Neural crest cell (in vitro differentiated cells): ENCODE results near the gene NPVF. TPM values are rescaled to one million over a fixed set of nuclear protein-coding genes. Genes with fewer than 3 reads are reported as not detected.

Source experiments
- DNase-seq: peaks from one replicate; pipeline ENCODE4 v3.0.0; 2021; ENCODE audit warnings: low read depth, mixed read lengths, low spot score
- H3K27ac Mint-ChIP-seq: one replicate; pipeline ENCODE4 v1.8.0; 2021; ENCODE audit warnings: mild to moderate bottlenecking, mixed read lengths; ENCODE audit not compliant: unreplicated experiment
- H3K27me3 Mint-ChIP-seq: 2 replicates; pipeline ENCODE4 v1.8.0; 2021; ENCODE audit warnings: low read depth, mild to moderate bottlenecking, mixed read lengths
- H3K36me3 Mint-ChIP-seq: 2 replicates; pipeline ENCODE4 v1.8.0; 2021; ENCODE audit warnings: low read depth, mild to moderate bottlenecking, mixed read lengths
- H3K4me1 Mint-ChIP-seq: 2 replicates; pipeline ENCODE4 v1.8.0; 2021; ENCODE audit warnings: mixed read lengths
- H3K4me3 Mint-ChIP-seq: one replicate; pipeline ENCODE4 v1.8.0; 2021; ENCODE audit warnings: mild to moderate bottlenecking, mixed read lengths
- H3K9me3 Mint-ChIP-seq: 2 replicates; pipeline ENCODE4 v1.8.0; 2021; ENCODE audit warnings: mixed read lengths
- total RNA-seq: library from RNA; stranded (reverse); gene quantifications from 2 replicates; pipeline ENCODE4 v1.2.1, GENCODE V29; 2021
- TF ChIP-seq, protein P1 (sequence below): fragments of 200-600 bp; sonication (generic); conservative IDR thresholded peaks from 2 replicates; pipeline ENCODE4 v1.5.0; 2021; ENCODE audit warnings: antibody characterized with exemption, mild to moderate bottlenecking

NPVF gene
- total RNA-seq, 1 donor from 2014 or later = not detected

- peaks cover 11% of the 10 kb centered on the region for H3K4me1 Mint-ChIP-seq
- H3K27ac Mint-ChIP-seq = no peak overlapping the region
- H3K27me3 Mint-ChIP-seq = no peaks in the 10 kb centered on the region
- H3K4me3 Mint-ChIP-seq = no peak overlapping the region
- no peaks in the 10 kb centered on the region for H3K36me3 Mint-ChIP-seq
- H3K9me3 Mint-ChIP-seq = no peaks in the 10 kb centered on the region
- DNase-seq = no peak
- TF ChIP-seq, protein P1, sequence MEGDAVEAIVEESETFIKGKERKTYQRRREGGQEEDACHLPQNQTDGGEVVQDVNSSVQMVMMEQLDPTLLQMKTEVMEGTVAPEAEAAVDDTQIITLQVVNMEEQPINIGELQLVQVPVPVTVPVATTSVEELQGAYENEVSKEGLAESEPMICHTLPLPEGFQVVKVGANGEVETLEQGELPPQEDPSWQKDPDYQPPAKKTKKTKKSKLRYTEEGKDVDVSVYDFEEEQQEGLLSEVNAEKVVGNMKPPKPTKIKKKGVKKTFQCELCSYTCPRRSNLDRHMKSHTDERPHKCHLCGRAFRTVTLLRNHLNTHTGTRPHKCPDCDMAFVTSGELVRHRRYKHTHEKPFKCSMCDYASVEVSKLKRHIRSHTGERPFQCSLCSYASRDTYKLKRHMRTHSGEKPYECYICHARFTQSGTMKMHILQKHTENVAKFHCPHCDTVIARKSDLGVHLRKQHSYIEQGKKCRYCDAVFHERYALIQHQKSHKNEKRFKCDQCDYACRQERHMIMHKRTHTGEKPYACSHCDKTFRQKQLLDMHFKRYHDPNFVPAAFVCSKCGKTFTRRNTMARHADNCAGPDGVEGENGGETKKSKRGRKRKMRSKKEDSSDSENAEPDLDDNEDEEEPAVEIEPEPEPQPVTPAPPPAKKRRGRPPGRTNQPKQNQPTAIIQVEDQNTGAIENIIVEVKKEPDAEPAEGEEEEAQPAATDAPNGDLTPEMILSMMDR = no peak
These were observed 41.9 kb downstream of the NPVF start for GRCh38 chr7:25186436-25186835.

DNA sequence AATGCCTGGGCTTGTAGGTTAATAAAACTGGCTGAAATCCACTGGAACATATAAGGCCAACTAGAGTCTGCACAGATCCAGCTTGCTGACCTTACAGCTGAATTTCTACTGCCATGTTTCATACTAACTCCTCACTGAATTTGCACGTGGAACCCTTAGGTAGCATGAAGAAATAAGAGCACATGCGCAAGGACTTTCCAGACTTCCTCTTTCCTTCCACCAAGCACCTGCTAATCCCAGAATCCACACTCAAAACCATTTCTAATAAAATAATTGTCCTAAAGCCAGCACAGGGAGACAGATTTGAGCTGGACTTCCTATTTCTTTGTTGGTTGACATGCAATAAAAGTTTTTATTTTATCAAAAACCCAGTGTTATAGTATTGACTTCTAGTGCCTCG lies 46.8 kb downstream of the NPVF start:
- DNase-seq = no peak
- Mint-ChIP-seq H3K4me3 (peak overlapping the region; percentile 90), H3K27ac (no peak overlapping the region), H3K36me3 (no peaks in the 10 kb centered on the region), H3K9me3 (no peaks in the 10 kb centered on the region), H3K4me1 (peaks cover 7% of the 10 kb centered on the region), H3K27me3 (no peaks in the 10 kb centered on the region)
- TF ChIP-seq, protein P1 = no peak

GRCh38 chr7:25180946-25181345 lies 47.3 kb downstream of the NPVF start:
- Mint-ChIP-seq H3K4me3 (peak overlapping the region; percentile 90), H3K27me3 (no peaks in the 10 kb centered on the region), H3K36me3 (no peaks in the 10 kb centered on the region), H3K9me3 (no peaks in the 10 kb centered on the region), H3K27ac (no peak overlapping the region), H3K4me1 (peaks cover under 1% of the 10 kb centered on the region)
- DNase-seq = no peak
- TF ChIP-seq, protein P1 = no peak

DNA sequence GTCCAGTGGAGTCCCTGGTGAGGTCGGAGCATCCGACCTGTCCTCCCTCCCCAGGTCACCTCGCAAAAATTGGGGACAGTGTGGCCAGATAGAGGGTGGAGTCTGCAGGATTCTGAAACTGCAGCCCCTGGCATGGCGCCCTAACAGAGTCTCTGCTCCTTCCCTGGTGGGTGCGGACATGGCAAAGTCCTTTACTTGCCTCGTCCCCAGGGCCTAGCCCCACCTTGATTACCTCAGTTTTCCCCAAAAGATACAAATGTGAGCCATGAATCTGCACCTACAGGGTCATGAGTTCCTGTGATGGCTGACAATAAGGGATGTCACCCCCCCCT lies 47.7 kb downstream of the NPVF start:
- Mint-ChIP-seq H3K36me3 (no peaks in the 10 kb centered on the region), H3K9me3 (no peaks in the 10 kb centered on the region), H3K27me3 (no peaks in the 10 kb centered on the region), H3K4me3 (peak overlapping the region; percentile 90), H3K4me1 (no peaks in the 10 kb centered on the region), H3K27ac (peak overlapping the region; percentile 57)
- TF ChIP-seq, protein P1 = no peak
- DNase-seq = no peak

DNA sequence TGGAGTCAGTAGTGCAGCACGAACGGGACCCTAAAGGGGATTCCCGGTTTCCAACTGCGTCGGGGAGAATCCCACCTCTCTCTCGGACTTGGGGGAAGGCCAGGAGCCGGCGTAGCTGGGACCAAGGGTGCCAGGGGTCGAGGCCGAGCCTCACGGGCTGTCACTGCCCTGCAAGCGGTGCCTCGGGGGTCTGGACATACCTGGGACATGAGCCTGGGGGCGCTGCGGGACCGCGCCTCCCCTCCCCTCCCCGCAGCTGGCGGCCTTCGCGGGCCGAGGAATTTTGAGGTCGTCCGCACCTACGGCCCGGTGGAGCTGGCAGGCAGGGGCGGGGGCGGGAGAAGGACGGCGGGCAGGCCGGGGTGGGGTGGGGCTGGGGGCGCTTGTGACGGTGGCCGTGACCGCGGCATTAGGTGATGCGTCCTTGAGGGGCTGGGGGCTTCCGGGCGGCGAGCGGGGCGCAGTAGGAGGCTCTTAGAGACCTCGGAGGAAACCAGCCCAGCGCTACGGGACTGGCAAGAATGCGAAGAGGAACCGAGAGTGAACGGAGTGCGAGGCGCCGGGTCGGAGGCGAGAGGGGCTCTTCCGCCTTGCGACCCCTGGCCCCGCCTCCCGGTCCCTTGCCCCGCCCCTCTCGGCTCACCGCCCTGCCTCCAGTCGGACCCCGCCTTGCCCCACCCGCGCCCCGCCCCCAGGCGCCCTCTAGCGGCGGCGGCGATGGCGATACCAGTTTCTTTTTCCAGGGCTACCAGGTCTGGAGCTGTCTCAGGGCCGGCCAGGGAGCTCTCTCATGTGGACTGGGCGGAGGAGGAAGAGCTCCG lies 48.3 kb downstream of the NPVF start:
- no peaks in the 10 kb centered on the region for H3K9me3 Mint-ChIP-seq
- peak overlapping the region; percentile 90 for H3K27ac Mint-ChIP-seq
- no peaks in the 10 kb centered on the region for H3K36me3 Mint-ChIP-seq
- peak; percentile 99 for DNase-seq
- H3K27me3 Mint-ChIP-seq = no peaks in the 10 kb centered on the region
- TF ChIP-seq, protein P1 = peak; percentile 94
- peak overlapping the region; percentile 90 for H3K4me3 Mint-ChIP-seq
- no peaks in the 10 kb centered on the region for H3K4me1 Mint-ChIP-seq
